Measurements from ENCODE around the gene C4BPA.

GRCh38 chr1:207152792-207153468 is 48.9 kb downstream of the C4BPA start:
- TF ChIP-seq POLR2A (IDR thresholded peaks at IDR 0.05; ENCODE audit: control extremely low read depth in 1 of 2, low read depth in 2 of 2, low read length in 2 of 2) = no peak
- no peak for TF ChIP-seq RAD21 (IDR thresholded peaks at IDR 0.05 in 1 of 2, conservative IDR thresholded peaks at IDR 0.05 in 1 of 2; ENCODE audit: low read depth in 2 of 2, low read length in 2 of 2)
- TF ChIP-seq SRF (IDR thresholded peaks at IDR 0.05; ENCODE audit: low read depth, low read length) = no peak
